ENCODE results near the gene KRTAP10-12.

KRTAP10-12 gene

GRCh38 chr21:44730951-44731579, 34.1 kb downstream of the KRTAP10-12 start:
- DNase-seq (ENCODE audit: low read depth in 3 of 3, low spot score in 1 of 3), result no peak

- no peak for DNase-seq (ENCODE audit: low read depth in 3 of 3, low spot score in 1 of 3)
These were observed 35.3 kb downstream of the KRTAP10-12 start for GRCh38 chr21:44732263-44732662.

DNA sequence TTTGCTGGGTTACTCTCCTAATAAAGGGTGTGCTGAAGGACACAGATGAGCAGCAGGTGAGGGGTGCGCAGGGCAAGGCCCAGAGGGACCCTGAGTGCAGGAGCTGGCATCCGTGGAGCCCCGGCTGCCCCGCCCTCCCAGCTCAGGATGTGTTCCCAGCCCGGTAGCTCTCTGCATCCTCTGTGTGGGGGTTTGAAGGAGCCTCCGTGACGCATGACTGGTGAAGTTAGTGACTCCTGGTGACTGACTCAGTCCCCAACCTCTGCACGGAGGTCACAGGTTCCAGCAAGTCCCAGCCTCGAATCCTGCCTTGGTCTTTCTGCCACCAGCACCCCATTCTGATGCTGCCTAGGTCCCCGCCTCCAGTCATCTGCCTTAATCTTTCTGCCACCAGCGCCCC, 36.0 kb downstream of the KRTAP10-12 start:
- DNase-seq (ENCODE audit: low read depth in 3 of 3, low spot score in 1 of 3), result no peak

DNA sequence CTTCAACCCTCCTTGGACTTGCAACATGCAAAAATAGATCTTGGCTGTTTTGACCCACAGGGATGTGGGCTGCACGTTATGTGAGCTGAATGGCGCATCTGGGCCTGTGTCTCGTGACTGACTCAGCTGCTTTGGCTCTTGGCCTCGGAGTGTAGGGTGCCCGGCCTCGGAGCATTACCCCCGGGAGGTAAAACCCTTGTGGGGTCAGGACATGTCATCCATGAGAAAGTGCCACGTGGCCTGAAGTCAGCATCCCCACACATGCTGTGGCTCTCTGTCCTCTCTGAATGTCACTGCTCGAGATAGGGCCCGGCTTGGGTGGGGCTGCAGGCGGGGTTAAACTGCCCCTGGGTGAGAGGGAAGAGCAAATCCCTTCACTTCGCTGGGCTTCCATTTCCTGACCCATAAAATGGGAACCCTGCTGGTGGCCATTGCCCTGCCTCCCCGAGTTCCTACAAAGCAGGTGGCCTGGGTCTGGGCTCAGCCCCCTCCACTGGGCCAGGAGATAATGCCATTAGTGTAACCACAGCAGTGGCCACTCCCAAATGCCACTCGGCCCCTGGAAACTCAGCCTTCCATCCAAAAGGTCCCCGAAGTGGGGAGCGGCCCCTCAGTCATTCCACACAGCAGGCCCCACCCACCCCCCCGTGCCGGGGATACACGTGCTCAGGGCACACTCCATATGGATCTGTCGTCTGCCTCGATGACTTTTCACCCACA, 37.2 kb downstream of the KRTAP10-12 start:
- no peak for DNase-seq (ENCODE audit: low read depth in 3 of 3, low spot score in 1 of 3)

DNA sequence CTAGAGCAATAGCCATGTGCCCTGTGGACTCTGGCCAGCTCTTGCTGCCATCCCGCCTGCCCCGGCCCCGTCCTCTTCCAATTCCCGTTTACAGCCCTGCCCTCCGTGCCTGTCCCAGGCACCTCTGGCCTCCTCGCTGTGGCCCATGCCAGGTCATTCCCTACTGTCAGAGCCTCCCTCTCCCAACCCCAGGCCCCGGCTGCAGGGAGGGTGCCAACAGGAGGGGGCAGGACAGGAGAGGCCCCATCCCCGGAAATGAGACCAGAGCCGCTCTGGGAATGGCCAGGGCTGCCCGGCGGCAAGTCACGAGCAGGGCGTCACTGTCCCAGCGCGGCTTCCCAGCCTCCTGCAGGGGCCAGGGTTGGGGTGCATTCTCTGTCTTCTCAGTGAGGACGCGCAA, 37.9 kb downstream of the KRTAP10-12 start:
- DNase-seq (ENCODE audit: low read depth in 3 of 3, low spot score in 1 of 3), result no peak

GRCh38 chr21:44735821-44736220, 38.8 kb downstream of the KRTAP10-12 start:
- no peak for DNase-seq (ENCODE audit: low read depth in 3 of 3, low spot score in 1 of 3)

DNA sequence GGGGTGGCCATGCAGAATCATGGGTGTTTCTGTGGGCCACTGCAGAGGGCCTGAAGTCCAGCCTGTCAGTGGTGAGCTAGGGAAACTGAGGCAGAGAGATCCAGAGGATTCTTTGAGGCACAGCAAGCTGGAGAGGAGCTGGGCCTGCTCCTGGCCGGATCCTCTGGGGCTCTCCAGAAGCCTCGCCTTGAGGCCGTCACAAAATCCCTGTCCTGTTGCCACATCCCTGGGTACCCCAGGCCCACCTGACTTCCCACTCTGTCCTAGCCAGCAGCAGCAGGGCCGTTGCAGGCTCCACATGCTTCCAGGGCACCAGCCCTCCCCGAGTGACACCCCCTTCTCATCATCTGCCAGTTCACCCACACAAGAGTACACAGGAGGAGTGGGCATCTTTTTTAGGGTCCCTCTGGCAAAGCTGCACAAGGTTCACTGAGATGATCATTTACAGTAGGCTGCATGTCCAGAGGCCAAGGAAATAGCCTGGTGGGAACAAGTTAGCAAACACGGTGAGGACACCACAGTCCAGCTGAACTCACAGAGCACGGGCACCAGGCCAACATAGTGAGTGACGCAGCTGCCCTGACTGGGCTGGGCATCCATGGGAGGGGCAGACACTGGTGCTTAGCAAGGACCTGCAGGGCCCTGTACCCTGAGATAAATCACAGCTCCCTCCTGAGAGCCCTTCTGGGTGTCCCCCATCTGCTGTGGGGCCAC, 39.5 kb downstream of the KRTAP10-12 start:
- no peak for DNase-seq (ENCODE audit: low read depth in 3 of 3, low spot score in 1 of 3)

DNA sequence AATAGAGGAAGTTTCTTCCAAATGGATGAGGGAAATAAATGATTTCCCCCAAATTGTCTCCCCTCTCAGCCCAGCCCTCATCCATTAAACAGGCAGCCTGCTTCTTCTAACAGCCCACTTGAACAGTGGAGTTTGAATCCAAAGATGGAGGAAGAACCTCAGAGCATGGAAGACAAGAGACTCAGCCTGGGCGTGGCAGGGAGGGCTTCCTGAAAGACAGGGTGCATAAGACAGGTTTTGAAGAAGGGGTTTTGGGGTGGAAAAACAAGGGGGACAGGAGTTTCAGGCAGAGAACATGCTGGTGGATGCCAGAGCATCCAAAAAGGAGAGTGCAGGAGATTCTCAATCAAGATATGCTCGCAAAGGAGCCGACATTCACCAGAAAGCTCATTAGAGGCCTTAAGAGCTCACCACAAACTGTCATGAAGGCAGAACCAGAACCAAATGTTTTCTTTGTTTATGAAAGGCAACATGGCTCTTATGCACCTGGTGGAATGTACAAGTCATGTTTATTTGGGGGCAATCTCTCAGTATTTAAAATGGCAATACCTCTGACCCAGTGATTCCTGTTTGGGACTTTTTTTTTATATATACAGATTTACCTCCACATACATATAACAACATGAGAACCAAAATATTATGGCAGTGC, 40.9 kb downstream of the KRTAP10-12 start:
- no peak for DNase-seq (ENCODE audit: low read depth in 3 of 3, low spot score in 1 of 3)

DNA sequence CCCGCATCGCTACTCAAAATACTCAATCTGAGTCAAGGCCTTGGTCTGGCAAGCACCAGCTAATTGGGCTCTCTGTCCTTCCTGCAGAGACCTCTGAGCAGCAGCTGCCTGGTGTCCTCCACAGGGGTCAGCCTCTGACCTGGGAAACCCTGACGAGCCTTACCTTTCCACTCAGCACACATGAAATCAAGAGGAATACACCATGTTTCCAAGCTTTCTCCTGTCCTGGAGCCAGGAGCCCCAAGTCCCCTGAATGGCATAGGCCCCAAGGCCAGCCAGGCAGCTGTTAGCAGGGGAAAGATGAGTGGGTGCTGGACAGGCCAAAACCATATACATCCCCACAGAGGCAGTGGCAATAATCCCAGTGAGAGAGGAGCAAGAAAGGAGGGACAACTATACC, 41.6 kb downstream of the KRTAP10-12 start:
- no peak for DNase-seq (ENCODE audit: low read depth in 3 of 3, low spot score in 1 of 3)

DNA sequence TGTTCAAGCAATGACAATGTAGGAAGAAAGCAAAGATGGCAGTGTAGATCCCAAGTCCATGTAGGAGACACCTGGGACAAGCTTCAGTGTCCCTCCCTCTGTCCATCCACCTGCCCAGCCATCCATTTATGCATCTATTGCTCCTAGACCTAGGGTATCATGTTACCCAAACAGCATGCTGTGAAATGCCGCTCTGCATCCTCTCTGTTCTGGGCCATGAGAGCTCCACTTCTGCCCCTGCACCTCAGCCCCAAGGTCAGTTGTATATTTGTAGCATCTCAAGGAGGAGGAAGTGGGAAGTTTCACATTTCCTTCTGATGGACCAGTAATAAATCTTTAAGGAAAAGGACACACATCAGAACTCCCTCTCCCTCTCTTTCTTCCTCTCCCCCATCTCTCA, 42.3 kb downstream of the KRTAP10-12 start:
- DNase-seq (ENCODE audit: low read depth in 3 of 3, low spot score in 1 of 3), result no peak

DNA sequence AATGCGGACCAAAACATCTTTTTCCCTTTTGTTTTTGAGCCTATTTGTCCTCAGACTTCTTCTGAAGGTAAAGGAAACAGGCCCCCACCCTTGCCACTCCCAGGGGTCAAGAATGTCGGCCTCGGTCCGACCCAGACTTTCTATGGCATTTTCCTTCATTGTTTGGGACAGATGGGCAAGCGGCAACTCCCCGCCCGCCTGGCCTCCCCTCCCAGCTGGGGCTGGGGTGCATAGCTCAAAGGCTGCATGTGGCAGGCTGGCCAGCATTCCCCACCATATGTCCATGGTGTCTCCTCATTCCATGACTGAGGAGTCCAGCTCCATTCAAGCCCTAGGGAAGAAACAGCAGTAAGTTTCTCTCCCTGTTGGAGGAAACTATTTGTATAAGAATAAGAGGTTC, 43.8 kb downstream of the KRTAP10-12 start:
- no peak for DNase-seq (ENCODE audit: low read depth in 3 of 3, low spot score in 1 of 3)

- DNase-seq (ENCODE audit: low read depth in 3 of 3, low spot score in 1 of 3), result no peak
These were observed 44.9 kb downstream of the KRTAP10-12 start for GRCh38 chr21:44741921-44742320.

DNA sequence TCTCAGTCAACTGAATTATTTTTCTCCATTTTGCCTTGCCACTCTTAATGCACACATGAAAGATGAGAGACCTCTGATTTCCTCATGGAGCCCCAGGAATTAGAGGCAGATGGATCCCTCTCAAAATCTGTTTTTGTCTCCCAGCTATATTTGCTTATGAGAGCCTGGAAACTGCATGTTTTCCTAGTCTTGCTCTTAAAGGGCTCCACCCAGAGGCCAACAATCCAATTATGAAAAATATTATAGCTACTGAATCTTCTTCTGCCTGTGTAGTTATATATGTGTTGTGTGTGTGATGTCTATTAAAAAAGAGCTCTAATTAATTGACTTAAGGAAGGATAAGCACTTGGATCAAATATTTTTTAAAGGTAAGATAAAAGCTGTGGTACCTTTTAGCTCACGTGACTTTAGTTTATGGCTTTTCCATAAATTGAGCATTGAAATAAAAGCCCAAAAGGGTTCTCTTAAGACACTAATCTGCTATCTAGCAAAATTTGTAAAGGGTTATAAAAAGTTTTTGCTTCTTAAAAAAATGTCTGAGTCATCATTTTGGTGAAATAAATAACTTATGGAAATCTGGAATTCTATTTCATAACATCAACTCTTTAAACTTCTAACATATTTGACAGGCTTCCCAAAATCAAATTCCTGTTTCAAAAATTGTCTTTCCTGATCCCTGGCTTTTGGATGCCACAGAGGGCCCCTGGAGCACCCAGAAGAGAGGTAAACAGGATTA, 45.6 kb downstream of the KRTAP10-12 start:
- DNase-seq (ENCODE audit: low read depth in 3 of 3, low spot score in 1 of 3), result no peak

Data from stimulated activated CD4-positive, alpha-beta T cell treated with anti-CD3 and anti-CD28 coated beads, TNF-alpha, amount 100 ng/mL, for 1 hour (primary cell).